ENCODE results near the gene CALR.
"Not testable (repeated sequence)": the region's sequence is repeated elsewhere in the genome, so short reads cannot be mapped to it uniquely, and the experiment has no call there.

CALR gene

DNA sequence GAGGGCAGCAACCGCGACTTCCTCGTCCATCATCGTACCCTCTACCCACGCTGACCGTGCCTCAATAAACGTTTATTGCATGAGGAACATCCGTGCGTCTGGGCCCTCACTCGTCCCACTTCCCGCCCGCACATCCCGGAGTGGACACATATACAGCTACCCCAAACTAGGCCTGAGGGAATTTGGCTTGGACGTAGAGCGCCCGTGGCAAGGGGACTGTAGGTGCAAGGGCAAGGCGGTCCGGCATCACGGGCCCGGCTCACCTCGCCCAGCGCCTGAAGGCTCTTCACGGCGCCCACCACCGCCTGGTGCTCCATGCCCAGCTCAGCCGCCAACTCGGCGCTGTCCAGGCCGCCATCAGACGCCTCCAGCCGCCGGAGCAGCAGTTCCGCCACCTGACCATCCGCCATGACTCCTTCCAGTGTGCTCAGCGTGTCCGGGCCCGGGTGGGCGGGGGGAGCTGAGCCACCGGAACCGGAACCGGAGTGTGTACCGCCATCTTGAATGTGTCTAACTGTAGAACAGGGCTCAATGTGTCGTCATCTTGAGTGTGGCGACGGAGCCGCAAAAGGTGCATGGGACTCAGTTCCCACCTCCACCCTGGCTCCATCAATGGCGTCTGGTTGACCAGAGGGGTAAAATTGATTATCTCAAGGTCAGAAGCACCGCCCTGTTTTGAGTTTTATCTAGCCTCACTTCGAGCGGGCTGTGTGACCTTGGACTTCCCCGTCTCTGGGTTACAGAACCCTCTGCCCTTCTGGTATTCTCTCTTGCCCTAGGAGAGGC is 4.9 kb upstream of the CALR start, which contains the start of gene FARSA:
TSS of gene FARSA (minus strand) at position 425 of the 786 bp plus-strand sequence. CDS start at position 410, 15 bp downstream.
- ATAC-seq = peak; percentile 77
- peak; percentile 89 for DNase-seq

GRCh38 chr19:12935071-12935470 is 3.3 kb upstream of the CALR start:
- DNase-seq = no peak
- no peak for ATAC-seq

- no peak for ATAC-seq
These were observed 1.8 kb upstream of the CALR start for GRCh38 chr19:12936582-12936981.

GRCh38 chr19:12937093-12937926 is 1.1 kb upstream of the CALR start:
- no peak for ATAC-seq
- DNase-seq = peak; percentile 50

More at GRCh38 chr19:12936582-12936981, 1.8 kb upstream of the CALR start:
- no peak for DNase-seq

DNA sequence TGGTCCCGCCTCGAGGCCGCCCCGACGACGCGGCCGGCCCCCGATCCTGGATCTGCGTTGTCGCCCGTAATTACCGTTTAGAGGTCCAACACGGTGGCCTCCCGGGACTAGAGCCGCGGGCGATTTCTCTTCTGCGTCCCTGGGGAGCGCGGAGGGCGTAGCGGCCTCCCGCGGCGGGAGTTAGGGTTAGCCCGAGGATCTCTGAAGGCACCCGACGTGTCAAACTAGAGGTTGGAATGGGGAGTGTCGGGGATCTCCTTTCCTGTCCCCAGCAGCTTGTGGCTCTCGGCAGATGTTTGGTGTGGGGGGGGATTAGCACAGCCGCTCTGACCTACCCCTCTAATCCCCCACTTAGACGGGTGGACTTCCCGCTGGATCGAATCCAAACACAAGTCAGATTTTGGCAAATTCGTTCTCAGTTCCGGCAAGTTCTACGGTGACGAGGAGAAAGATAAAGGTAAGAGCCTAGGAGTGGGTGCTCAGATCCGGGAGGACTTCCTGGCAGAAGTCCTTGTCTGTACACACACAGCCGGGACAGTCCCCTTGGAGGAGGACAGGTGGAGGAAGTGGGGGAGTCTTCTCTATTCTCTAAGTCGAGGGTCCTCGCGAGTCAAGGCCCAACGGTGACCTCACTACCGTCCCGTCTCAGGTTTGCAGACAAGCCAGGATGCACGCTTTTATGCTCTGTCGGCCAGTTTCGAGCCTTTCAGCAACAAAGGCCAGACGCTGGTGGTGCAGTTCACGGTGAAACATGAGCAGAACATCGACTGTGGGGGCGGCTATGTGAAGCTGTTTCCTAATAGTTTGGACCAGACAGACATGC is 581 bp downstream of the CALR start:
- DNase-seq = peak; percentile 43
- ATAC-seq = no peak

GRCh38 chr19:12939975-12940423 is 1.6 kb downstream of the CALR start:
- no peak for ATAC-seq

DNA sequence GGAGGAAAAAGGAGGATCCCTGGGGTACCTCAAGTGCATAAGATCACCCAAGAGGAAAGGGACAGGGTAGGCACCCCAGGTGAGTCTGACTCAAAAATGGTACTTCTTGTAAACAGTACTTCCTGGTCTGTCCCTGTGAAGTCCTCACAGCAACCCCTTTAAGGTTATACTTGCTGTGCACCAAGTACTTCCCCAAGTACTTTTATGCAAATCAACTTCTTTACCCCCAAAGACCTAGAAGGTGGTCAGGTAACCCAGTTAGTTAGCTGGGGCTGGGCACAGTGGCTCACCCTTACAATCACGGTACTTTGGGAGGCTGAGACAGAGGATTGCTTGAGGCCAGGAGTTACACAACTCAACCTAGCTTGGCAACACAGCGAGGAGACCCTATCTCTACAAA is 2.5 kb downstream of the CALR start:
- no peak for DNase-seq
- no peak for ATAC-seq

More at GRCh38 chr19:12939975-12940423, 1.6 kb downstream of the CALR start:
- DNase-seq = no peak

GRCh38 chr19:12943437-12944044 is 5.1 kb downstream of the CALR start:
- DNase-seq (no peak), ATAC-seq (no peak)

- ATAC-seq (no peak), DNase-seq (no peak)
These were observed 5.8 kb downstream of the CALR start for GRCh38 chr19:12944104-12944674.

DNA sequence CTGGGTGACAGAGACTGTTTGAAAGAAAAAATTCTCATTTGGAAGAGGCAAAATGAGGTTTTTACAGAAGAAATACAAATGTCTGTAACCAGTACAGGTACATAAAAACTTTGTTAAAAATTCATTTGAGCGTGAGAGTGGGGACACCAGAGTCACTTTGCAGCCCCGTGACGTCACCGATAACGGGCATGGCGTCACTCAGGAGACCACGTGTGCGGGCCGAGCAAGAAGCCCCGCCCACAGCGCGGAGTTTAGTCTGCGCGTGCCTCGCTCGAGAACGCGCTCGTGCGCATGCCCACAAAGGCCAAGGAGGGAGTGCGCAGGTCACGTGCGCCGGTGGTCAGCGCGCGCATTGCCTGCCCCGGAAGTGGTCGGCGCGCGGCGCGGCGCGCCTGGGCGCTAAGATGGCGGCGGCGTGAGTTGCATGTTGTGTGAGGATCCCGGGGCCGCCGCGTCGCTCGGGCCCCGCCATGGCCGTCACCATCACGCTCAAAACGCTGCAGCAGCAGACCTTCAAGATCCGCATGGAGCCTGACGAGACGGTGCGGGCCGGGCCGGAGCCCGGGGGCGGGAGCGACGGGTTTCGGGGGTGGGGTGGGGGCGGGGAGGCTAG is 7.2 kb downstream of the CALR start, which contains the start of gene RAD23A:
TSS of gene RAD23A (plus strand) at position 384 of the 613 bp plus-strand sequence. CDS start at position 471, 87 bp downstream.
- DNase-seq = peak; percentile 100
- peak; percentile 79 for ATAC-seq

DNA sequence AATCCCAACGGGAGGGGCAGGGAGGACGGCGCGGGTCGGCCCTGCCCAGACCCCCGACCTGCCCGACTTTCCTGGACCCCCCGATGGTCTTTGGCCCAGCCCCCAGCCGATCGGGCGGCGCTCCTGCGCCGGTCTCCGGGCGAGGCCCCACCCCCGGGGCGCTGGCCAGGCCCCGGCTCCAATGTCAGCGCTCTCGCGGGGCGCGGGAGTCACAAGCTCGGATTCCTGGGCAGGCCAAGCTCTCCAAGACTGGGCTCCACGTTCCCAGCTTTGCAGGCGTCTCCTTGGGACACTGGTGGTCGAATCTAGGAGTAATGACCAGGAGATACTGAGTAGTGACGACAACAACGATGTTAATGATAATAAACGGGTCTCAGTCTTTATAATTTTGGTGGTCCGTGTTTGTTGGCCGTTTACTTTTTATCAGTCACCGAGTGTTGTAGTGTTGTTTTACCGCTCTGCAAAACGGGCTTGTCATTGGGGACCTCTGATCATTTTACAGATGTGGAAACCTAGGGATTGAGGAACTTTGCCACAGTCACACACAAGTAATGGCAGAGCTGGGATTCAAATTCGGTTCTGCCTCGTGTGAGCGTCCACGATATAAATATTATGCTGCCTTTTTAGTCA is 7.8 kb downstream of the CALR start:
- ATAC-seq = peak; percentile 63

GRCh38 chr19:12946731-12947496 is 8.5 kb downstream of the CALR start:
- ATAC-seq (no peak), DNase-seq (no peak)

More for the DNA sequence above, 7.8 kb downstream of the CALR start:
- DNase-seq = peak; percentile 70

DNA sequence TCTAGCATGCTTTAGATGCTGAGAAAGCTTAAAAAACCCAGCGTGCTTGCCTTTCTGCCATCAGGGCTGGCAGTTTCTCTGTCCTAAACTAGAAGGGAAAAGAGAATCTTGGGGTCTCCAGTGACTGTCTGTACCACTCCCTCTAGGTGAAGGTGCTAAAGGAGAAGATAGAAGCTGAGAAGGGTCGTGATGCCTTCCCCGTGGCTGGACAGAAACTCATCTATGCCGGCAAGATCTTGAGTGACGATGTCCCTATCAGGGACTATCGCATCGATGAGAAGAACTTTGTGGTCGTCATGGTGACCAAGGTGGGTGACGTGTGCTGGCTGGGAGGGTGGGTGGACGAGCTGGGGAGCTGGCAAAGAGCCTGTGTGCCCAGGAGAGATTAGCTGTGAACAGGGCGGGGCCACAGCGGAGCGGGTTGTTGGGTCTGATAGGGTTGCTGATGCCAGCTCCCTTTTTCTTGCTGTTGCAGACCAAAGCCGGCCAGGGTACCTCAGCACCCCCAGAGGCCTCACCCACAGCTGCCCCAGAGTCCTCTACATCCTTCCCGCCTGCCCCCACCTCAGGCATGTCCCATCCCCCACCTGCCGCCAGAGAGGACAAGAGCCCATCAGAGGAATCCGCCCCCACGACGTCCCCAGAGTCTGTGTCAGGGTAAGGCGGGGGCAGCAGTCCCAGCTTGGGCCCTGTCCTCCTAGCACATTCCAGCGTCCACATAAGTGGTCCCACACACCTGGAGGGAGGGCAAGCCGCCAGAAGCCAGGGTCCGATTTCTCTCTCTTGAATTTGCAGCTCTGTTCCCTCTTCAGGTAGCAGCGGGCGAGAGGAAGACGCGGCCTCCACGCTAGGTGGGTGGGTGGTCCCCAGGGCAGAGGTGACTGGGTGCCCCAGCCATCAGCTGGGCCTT is 9.5 kb downstream of the CALR start:
- ATAC-seq = no peak
- no peak for DNase-seq

DNA sequence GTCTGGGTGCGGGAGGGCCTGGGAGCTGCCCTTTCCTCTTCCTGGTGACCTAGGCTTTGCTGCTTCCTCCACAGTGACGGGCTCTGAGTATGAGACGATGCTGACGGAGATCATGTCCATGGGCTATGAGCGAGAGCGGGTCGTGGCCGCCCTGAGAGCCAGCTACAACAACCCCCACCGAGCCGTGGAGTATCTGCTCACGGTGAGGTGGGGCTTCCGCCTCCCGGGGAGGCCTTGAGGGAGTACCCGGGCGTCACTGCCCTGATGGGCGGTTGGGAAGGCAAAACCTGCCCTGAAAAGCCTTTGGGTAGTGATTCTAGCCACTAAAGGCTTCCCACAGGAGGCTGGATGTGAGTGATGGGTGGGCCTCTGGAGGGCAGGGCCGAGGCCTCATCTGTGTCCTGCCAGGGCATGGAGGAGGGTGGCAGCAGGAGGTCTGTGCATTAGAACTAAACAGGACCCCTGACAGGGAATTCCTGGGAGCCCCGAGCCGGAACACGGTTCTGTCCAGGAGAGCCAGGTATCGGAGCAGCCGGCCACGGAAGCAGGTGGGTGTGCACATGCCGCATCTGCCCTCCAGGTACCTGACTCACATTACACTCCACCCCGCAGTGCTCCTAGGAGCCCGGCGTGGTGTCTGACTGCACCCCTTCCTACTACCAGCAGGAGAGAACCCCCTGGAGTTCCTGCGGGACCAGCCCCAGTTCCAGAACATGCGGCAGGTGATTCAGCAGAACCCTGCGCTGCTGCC is 10.4 kb downstream of the CALR start:
- no peak for ATAC-seq

DNA sequence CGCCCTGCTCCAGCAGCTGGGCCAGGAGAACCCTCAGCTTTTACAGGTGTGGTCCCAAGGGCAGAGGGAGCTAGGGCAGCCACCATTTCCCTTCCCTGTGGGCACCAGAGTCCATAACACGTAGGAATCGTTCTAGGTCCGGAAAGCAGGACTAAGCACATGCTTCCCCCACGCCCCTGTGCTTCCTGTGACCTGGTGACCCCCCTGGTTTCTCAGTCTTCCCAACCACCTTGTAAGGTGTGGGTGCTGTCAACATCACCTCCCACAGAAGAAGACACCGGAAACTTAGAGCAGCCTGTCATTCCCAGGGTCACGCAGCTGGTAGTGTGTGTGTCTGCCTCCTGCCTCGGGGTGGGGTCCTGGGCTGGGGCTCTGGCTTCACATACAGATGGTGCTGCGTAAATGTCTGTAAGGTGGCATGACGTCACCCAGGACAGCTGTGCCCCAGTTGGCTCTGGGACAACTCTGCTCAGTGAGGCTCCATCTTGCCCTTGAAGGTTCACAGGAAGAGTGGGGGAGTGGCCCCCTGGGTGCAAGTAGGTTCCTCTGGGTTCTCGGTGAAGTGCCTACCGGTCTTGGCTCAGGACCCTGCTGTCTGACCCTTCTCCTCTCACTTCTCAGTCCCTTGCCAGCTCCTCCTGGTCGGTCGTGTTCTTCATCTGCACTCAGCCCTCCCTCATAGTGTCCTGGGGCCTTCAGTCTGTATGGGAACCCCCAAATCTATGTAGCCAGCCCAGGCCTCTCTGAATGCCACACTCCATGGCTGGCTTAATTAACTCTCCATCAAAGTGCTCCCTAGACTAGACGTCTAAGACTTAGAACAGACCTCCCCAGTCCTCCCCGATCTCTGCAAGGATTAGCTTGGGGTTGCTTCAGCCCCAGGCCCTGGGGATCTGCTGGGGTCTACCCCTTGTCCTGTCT is 11.2 kb downstream of the CALR start:
- no peak for ATAC-seq

More for the DNA sequence above, 10.4 kb downstream of the CALR start:
- no peak for DNase-seq

GRCh38 chr19:12952050-12952449 is 13.6 kb downstream of the CALR start:
- DNase-seq, ATAC-seq: not testable (repeated sequence)

More for the DNA sequence above, 11.2 kb downstream of the CALR start:
- no peak for DNase-seq
